Stimulated activated effector memory CD8-positive, alpha-beta T cell treated with anti-CD3 and anti-CD28 coated beads, Interleukin-12 subunit alpha, Interleukin-12 subunit beta, amount 100 ng/mL, for 72 hours (primary cell): ENCODE data around the gene CHST14.

Experiments used
- ATAC-seq: fragments of 150-1000 bp; cut with Tn5 transposase; 2 replicates; pipeline ENCODE4 v1.10.0; 2021
- DNase-seq, 2 donors: peaks; one replicate each; pipeline ENCODE4 v3.0.0; 2021 to 2022; ENCODE audit warnings: low spot score in 2 of 2
- H3K27ac Mint-ChIP-seq: one replicate; pipeline ENCODE4 v1.8.0; 2022; ENCODE audit warnings: mild to moderate bottlenecking, mixed read lengths
- H3K36me3 Mint-ChIP-seq: one replicate; pipeline ENCODE4 v1.8.0; 2022; ENCODE audit warnings: mild to moderate bottlenecking, mixed read lengths
- H3K4me1 Mint-ChIP-seq: one replicate; pipeline ENCODE4 v1.8.0; 2022; ENCODE audit warnings: mixed read lengths
- H3K4me3 Mint-ChIP-seq: one replicate; pipeline ENCODE4 v1.8.0; 2022; ENCODE audit warnings: mild to moderate bottlenecking, mixed read lengths
- H3K9me3 Mint-ChIP-seq: one replicate; pipeline ENCODE4 v1.8.0; 2022; ENCODE audit warnings: mixed read lengths

Gene CHST14, protein sequence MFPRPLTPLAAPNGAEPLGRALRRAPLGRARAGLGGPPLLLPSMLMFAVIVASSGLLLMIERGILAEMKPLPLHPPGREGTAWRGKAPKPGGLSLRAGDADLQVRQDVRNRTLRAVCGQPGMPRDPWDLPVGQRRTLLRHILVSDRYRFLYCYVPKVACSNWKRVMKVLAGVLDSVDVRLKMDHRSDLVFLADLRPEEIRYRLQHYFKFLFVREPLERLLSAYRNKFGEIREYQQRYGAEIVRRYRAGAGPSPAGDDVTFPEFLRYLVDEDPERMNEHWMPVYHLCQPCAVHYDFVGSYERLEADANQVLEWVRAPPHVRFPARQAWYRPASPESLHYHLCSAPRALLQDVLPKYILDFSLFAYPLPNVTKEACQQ

DNA sequence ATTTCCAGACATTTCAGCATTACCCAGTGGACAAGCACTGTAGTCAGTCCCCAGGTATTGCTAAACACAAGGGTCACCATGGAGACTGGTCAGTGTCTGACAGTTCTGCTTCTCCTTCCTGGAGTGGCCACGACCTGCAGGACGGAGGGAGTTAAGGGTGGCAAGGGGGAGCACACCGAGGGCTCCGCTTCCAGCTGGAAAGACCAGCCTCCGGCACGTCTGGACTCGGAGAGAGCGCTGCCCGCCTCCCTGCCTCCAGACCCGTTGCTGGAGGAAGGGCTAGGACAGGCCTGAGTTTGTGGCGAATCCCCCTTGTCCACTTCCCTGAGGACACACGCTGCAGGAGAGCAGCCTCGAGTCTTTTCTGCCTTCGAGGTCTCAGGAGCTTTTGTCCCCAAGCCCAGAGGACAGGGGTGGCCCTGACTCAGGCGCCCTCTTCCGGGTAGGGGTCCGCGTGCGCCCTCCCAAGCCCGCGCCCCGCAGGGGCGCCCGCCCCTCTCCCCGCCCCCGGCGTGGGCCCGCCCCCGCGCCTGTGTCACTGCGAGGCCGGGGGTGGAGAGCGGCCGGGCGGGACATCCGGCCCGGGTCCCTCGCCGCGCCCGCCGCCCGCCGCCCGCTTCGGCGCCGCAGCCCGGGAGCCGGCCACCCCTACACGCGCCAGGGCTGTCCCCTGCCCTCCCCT is at the start of gene CHST14:
Gene CHST14, plus strand, starts transcription at position 562 of the 682 bp plus-strand sequence. CDS start 230 bp downstream, outside the sequence.
- peak; percentile 79 for ATAC-seq
- peaks cover 15% of the 10 kb centered on the region for H3K4me1 Mint-ChIP-seq
- no peaks in the 10 kb centered on the region for H3K9me3 Mint-ChIP-seq
- H3K4me3 Mint-ChIP-seq: peak within 1 kb of the TSS; percentile 83
- H3K36me3 Mint-ChIP-seq: peaks cover 6% of the 10 kb centered on the region
- H3K27ac Mint-ChIP-seq: peak within 1 kb of the TSS; percentile 92
- DNase-seq: peak; percentile 35 to 73

DNA sequence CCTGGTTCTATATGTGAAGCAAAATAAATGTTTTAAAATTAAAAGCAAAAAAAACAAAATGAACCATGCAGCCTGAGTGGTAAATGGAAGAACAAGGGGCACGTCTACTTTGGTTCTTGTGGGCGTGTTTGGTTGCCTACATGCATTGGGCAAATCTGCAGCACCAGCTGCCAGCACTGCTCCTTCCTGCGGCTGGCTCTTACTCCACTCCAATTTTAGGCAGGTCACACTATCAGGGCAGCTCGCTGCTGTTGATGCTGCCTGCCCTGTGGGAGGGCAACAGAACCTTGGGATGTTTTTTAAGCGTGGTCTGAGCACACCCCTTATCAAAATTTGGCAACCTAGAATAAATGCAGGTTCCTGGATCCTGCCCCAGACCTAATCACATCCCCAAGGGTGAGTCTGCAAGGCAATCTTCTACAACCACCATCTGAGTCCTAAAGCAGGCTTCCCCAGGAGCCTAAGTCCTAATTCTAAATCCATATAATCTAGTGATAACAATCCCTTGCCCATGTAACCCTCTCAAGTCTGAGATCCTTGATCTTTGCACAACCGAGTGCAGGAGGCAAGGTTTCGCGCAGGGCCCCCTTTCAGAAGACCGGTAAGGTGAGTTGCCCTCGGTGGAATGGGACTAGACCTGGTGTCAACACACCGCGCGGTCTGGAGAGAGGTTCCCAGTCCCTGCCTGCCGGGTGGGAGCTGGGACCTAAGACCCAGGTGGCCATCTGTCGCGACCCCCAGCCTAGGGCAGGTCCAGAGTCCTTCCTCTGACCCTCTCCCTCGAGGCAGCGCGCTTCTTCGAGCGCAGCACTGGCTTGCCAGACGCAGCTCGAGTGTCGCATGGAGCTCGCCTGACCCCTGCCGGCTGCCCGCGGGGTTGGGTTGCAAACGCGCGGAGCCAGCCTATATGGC is 49.3 kb upstream of the CHST14 start:
- Mint-ChIP-seq H3K4me3 (no peak overlapping the region), H3K27ac (no peak overlapping the region), H3K4me1 (no peaks in the 10 kb centered on the region), H3K9me3 (no peaks in the 10 kb centered on the region), H3K36me3 (peaks cover 25% of the 10 kb centered on the region)
- ATAC-seq (peak; percentile 97), DNase-seq (peak; percentile 75 to 91)

DNA sequence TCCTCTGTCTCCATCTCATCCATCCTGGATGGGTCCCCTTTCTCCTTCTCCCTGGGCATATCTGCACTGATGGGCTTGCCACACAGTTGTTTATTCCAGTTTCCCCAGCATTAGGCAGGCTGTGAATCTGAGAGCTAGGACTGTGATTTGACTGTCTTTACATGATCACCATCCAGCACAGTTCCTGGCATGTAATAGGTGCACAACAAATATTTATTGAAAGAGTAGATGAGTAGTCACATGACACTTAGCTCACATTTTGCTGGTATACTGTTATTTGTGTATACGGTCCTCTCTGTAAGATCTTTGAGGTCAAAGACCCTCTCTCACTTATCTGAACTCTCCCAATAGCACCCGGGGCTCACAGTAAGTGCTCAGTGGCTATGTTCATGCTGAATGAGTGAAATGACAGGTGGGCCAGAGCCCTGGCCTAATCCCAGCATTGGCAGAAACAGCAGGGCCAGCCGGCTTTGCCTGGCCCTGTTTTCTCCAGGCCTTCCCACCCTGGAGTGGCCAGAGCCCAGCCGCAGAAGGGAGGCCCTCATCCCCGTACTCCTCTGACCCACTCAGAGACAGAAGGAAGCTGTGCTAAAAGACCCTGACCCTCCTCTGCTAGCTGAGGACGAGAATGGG is 46.2 kb upstream of the CHST14 start:
- Mint-ChIP-seq H3K4me1 (no peaks in the 10 kb centered on the region), H3K36me3 (no peaks in the 10 kb centered on the region), H3K27ac (peak overlapping the region; percentile 10), H3K4me3 (no peak overlapping the region), H3K9me3 (no peaks in the 10 kb centered on the region)
- no peak for ATAC-seq
- DNase-seq: no peak

DNA sequence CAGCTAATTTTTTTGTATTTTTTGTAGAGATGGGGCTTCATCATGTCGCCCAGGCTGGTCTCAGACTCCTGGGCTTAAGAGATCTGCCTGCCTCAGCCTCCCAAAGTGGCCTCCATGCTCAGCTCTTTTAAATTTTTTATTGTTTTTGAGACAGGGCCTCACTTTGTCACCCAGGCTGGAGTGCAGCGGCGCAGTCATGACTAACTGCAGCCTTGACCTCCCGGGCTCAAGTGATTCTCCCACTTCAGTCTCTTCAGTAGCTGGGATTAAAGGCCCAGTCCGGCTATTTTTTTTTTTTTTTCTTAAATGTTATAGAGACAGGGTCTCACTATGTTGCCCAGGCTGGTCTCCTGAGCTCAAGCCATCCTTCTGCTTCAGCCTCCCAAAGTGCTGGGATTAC is 45.1 kb upstream of the CHST14 start:
- H3K4me1 Mint-ChIP-seq: no peaks in the 10 kb centered on the region
- no peak for DNase-seq
- no peaks in the 10 kb centered on the region for H3K9me3 Mint-ChIP-seq
- no peak overlapping the region for H3K27ac Mint-ChIP-seq
- H3K36me3 Mint-ChIP-seq: no peaks in the 10 kb centered on the region
- no peak for ATAC-seq
- no peak overlapping the region for H3K4me3 Mint-ChIP-seq

DNA sequence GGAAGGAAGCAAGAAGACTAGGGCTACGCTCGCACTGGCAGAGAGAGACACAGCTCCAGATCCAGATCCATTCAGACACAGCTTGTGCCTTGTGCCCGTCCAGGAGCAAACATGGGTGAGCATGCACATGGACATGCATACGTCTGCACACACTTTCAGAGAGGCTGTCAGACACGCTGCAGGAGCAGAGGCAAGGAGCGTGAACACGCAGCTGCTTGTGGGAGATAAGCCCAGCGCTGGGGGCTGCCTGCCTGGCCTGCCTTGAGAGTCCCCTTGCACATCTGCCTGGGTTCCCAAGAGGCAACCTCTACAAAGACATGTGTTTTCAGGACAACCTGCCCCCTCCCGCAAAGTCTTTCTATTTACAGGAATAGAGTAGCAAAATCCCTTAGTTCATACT is 43.6 kb upstream of the CHST14 start:
- no peak overlapping the region for H3K4me3 Mint-ChIP-seq
- no peaks in the 10 kb centered on the region for H3K4me1 Mint-ChIP-seq
- H3K9me3 Mint-ChIP-seq: no peaks in the 10 kb centered on the region
- ATAC-seq (no peak), DNase-seq (no peak)
- H3K36me3 Mint-ChIP-seq: no peaks in the 10 kb centered on the region
- no peak overlapping the region for H3K27ac Mint-ChIP-seq

DNA sequence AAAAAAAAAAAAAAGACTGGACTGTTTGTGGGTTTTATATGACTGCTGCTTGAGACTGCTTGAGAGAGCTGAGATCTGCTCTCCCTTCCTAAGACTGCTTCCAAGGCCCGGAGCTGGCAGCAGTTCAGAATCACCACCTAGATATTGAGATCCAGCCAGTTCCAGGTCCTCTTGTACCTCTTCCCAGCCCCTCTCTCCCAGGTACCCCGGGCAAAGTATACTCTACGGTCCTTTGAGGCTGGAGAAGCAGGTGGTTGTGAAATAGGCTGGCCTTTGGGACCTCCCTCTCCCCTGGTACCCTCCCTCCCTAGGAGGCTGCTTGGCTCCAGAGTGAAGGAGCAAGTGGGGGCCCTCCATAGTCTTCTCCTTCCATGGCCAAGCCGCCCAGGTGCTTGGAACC is 42.6 kb upstream of the CHST14 start:
- no peak overlapping the region for H3K4me3 Mint-ChIP-seq
- ATAC-seq (no peak), DNase-seq (no peak)
- H3K4me1 Mint-ChIP-seq: no peaks in the 10 kb centered on the region
- no peaks in the 10 kb centered on the region for H3K9me3 Mint-ChIP-seq
- H3K36me3 Mint-ChIP-seq: no peaks in the 10 kb centered on the region
- no peak overlapping the region for H3K27ac Mint-ChIP-seq

DNA sequence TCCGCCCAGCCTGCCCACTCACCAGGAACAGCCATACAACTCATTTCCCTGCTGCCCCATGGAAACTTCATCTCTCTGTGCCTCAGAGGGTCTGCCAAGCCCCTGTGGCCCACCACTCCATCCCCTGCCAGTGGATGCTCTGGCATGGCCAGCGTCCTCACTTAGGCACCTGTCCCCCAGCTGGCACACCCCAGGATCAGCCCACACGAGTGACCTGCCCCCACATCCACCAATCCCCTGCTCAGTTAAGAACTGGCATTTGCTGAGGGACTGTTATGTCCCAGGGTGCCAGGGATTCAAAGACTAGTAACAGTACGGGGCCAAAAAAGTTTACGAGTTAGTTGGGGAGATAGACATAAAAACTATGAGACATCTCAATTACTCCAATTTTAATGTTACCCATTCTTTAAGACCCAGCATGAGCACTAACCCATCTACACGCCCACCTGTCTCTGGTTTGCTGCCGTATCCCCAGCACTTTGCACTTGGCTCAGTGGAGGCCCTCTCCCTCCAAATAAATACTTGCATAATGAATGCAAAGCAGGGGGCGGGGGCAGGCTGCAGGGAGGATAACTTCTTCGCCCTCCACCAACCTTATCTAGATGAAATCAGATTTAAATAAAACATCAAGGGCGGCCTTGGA is 41.6 kb upstream of the CHST14 start:
- DNase-seq (no peak), ATAC-seq (no peak)
- H3K36me3 Mint-ChIP-seq: no peaks in the 10 kb centered on the region
- H3K9me3 Mint-ChIP-seq: no peaks in the 10 kb centered on the region
- H3K4me1 Mint-ChIP-seq: no peaks in the 10 kb centered on the region
- H3K27ac Mint-ChIP-seq: peak overlapping the region; percentile 0
- H3K4me3 Mint-ChIP-seq: no peak overlapping the region

DNA sequence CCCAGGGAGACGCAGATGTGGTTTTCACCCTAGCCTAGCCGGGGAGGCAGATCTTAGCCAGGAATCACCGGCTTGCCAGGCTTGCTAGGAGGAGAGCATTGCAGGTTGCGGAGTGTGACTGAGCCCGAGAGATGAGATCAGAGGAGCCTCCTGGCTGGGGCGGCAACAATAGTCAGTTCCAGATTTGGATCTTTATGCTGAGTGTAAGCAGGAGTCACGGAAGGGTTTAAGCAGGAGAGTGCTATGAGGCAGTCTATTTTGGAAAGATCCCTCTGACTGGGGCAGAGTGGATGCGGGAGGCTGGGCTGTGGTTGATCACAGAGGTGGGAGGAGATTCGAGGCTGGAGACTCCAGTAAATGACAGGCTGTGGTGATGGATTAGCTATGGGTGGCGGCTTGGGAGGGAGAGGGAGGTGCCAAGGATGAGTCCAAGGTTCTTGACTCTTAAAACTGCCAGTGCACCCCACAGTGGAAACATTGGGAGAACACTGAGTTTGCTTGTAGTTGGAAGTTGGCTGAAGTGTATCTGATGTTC is 40.4 kb upstream of the CHST14 start:
- H3K27ac Mint-ChIP-seq: peak overlapping the region; percentile 0
- ATAC-seq (no peak), DNase-seq (no peak)
- H3K36me3 Mint-ChIP-seq: no peaks in the 10 kb centered on the region
- H3K4me1 Mint-ChIP-seq: peaks cover 5% of the 10 kb centered on the region
- H3K9me3 Mint-ChIP-seq: no peaks in the 10 kb centered on the region
- no peak overlapping the region for H3K4me3 Mint-ChIP-seq

DNA sequence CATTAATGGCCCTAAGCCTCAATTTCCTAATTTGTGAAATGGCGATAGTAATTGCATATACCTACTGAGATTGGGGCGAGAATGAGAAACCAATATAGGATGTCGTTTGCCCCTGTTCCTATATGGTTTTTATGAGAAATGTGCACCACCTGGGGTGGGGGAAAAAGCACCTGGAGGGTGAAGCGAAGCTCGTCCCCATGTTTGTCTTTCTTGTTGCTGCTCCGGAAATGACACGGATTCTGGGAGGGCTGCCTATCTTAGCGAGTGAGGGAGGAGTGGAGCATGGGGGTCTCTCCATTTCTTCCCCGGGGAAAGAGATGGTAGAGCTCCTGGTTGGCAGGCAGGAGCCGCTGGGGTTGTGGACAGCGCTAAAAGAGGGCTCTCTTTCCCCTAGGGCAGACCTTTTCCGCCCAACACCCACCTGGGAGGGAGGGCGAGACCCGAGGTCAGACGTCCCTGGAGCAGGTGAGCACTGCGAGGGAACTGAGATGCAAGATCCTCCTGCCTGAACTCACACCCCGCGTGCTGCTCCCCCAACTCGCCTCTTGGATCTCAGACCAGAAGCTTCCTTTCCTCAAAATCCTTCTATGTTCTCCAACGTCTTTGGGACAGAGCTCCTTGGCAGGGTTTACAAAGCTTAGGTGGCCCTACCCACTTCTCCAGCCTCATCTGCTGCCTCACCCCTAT is 35.6 kb upstream of the CHST14 start:
- no peak for ATAC-seq

DNA sequence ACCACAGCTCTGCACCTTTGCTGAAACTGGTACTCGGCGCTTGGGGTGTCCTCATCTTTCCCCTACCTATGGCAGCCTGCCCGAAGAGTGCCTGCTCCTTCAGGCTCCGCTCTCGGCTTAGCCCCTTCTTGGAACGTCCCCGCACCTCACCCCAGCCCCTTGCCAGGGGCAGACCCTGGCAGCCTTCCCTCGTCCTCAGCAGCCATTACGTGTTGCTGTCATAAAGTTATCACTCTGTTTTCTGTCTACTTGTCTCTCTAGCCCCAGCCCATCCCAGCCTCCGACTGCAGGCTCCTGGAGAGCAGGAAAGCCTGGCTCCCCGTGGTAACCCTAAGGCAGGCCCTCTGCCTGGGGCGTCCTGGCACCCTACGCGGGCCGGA is 35.1 kb upstream of the CHST14 start:
- peaks cover 7% of the 10 kb centered on the region for H3K36me3 Mint-ChIP-seq
- H3K4me1 Mint-ChIP-seq: peaks cover 52% of the 10 kb centered on the region
- H3K27ac Mint-ChIP-seq: peak overlapping the region; percentile 26
- ATAC-seq (no peak), DNase-seq (no peak)
- H3K4me3 Mint-ChIP-seq: peak overlapping the region; percentile 72
- H3K9me3 Mint-ChIP-seq: no peaks in the 10 kb centered on the region

More for the DNA sequence above, 35.6 kb upstream of the CHST14 start:
- Mint-ChIP-seq H3K4me1 (peaks cover 50% of the 10 kb centered on the region), H3K9me3 (no peaks in the 10 kb centered on the region), H3K36me3 (peaks cover 5% of the 10 kb centered on the region), H3K4me3 (peak overlapping the region; percentile 72), H3K27ac (peak overlapping the region; percentile 26)
- no peak for DNase-seq

DNA sequence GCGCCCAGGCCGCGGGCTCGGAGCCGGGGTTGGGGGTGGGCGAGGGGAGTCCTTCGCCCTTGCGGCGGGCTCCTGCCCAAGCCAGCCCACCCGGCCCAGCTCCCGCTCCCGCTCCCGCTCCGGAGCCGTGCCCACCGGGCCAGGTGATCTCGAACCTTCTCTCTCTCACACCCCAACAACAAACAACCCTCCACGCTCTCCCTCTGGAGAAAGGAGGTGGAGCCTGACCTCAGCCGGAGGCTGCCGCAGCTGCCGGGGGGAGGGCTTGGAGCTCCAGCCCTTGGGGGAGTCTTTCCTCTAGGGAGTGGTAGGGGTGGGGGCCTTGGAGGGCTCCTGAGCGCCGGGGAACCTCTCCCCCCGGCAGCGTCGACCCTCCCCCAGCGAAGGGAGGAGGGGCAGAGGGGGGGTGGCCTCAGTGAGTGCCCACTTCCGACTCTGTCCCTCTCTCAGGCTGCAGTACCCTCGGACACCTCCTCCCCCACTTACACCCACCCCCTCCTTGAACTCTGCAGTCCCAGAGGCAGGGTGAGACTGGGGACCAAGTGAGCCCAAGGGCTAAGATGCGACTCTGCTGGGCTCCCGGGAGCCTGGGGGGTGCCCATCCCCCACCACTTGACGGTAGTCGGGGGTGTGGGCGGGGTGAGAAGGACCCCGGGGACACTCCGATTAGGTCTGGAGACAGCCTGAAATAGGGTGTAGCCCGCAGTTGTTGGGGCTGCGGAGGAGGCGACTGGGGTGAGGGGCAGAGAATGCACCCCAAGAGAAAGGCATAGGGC is 34.5 kb upstream of the CHST14 start:
- peak overlapping the region; percentile 72 for H3K4me3 Mint-ChIP-seq
- H3K36me3 Mint-ChIP-seq: peaks cover 7% of the 10 kb centered on the region
- DNase-seq: no peak
- no peak for ATAC-seq
- peaks cover 52% of the 10 kb centered on the region for H3K4me1 Mint-ChIP-seq
- peak overlapping the region; percentile 26 for H3K27ac Mint-ChIP-seq
- H3K9me3 Mint-ChIP-seq: no peaks in the 10 kb centered on the region

DNA sequence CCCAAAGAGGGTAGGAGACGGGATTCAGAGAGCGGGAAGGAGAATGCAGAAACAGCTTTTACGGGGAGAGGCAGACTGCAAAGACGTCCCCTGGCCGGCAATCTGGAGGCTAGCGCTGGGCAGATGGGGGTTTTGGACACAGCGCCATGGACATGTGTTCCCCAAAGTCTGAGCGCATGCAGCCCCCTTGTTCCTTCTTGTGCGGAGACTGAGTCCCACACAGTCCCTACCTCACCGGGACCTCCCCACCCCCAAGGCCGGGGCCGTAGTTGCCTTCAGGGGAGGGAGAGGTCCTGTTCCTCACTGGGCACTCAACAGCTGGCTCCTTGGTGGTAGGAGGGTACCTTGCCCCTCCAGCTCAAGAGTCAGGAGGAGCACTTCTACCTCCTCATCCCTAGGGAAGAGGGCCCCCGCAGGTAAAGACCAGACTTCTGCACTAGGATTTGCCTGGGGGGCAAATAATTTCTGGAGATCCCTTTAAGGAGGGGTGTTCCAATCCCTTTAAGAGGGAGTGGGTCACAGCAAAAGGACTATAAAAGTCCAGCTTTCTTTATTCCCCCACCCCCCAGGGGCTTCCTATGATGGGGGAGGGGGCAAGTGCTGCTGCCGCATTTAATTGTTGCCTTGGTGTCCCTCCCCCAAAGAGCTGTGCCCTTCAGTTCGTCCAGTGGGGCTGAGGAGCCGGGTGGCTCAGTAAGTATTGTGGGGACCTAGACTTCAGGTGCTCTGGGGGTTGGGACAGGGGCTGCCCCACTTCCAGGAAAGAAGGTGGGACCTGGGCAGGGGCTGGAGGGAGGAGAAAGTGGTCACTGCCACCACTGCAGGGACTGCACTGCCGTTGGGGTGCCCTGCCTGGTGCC is 33.7 kb upstream of the CHST14 start:
- peaks cover 52% of the 10 kb centered on the region for H3K4me1 Mint-ChIP-seq
- H3K9me3 Mint-ChIP-seq: no peaks in the 10 kb centered on the region
- H3K36me3 Mint-ChIP-seq: peaks cover 7% of the 10 kb centered on the region
- peak overlapping the region; percentile 20 for H3K27ac Mint-ChIP-seq
- no peak for DNase-seq
- no peak for ATAC-seq
- peak overlapping the region; percentile 72 for H3K4me3 Mint-ChIP-seq
